Middle frontal gyrus (tissue), 1 donor: ENCODE data around the gene SINHCAF.

Experiments
- DNase-seq: peaks from one replicate; pipeline ENCODE4 v3.0.0-alpha.2; 2015; ENCODE audit warnings: low spot score; ENCODE audit errors: extremely low spot score

The SINHCAF gene

GRCh38 chr12:31337952-31338351 is 12.0 kb upstream of the SINHCAF start:
- no peak for DNase-seq

GRCh38 chr12:31331242-31331641 is 5.3 kb upstream of the SINHCAF start:
- no peak for DNase-seq

- DNase-seq = no peak
These were observed 1.0 kb upstream of the SINHCAF start for GRCh38 chr12:31326736-31327659.

GRCh38 chr12:31325524-31325875 is 450 bp downstream of the SINHCAF start:
- DNase-seq = no peak

GRCh38 chr12:31324845-31325523 is 966 bp downstream of the SINHCAF start:
- no peak for DNase-seq

GRCh38 chr12:31324116-31324844 is 1.7 kb downstream of the SINHCAF start:
- DNase-seq = no peak

GRCh38 chr12:31323391-31324115 is 2.4 kb downstream of the SINHCAF start:
- DNase-seq = no peak

GRCh38 chr12:31322801-31323207 is 3.1 kb downstream of the SINHCAF start:
- no peak for DNase-seq

- no peak for DNase-seq
These were observed 4.1 kb downstream of the SINHCAF start for GRCh38 chr12:31321897-31322228.

- no peak for DNase-seq
These were observed 4.6 kb downstream of the SINHCAF start for GRCh38 chr12:31321186-31321896.

GRCh38 chr12:31318657-31319269 is 7.2 kb downstream of the SINHCAF start:
- DNase-seq = no peak

- no peak for DNase-seq
These were observed 8.2 kb downstream of the SINHCAF start for GRCh38 chr12:31317471-31318395.

GRCh38 chr12:31316891-31317290 is 9.1 kb downstream of the SINHCAF start:
- DNase-seq = no peak

GRCh38 chr12:31315784-31316465 is 10.0 kb downstream of the SINHCAF start:
- DNase-seq = no peak

GRCh38 chr12:31315044-31315715 is 10.8 kb downstream of the SINHCAF start:
- DNase-seq = no peak

GRCh38 chr12:31312431-31312830 is 13.5 kb downstream of the SINHCAF start:
- no peak for DNase-seq

- DNase-seq = no peak
These were observed 14.2 kb downstream of the SINHCAF start for GRCh38 chr12:31311634-31312258.

GRCh38 chr12:31310488-31310887 is 15.5 kb downstream of the SINHCAF start:
- no peak for DNase-seq
